Measurements from ENCODE around the gene IPO11. TPM values are rescaled to one million over a fixed set of nuclear protein-coding genes. Genes with fewer than 3 reads are reported as not detected.

Gene IPO11
- total RNA-seq, 1 donor from 2014 or later: 30.3 TPM

GRCh38 chr5:62608529-62609511, 196.3 kb downstream of the IPO11 start:
- Histone ChIP-seq H3K4me3 (no peak overlapping the region), H3K27me3 (ENCODE audit: low read depth) (no peaks in the 10 kb centered on the region), H3K4me1 (no peaks in the 10 kb centered on the region), H3K27ac (replicated peaks) (no peak overlapping the region), H3K9me3 (replicated peaks) (no peaks in the 10 kb centered on the region), H3K36me3 (peaks cover 14% of the 10 kb centered on the region)
- no peak for TF ChIP-seq CTCF (IDR thresholded peaks at IDR 0.05; ENCODE audit: borderline replicate concordance)
- no peak for DNase-seq
- intact Hi-C loops (cut with micrococcal nuclease): no loop called here

GRCh38 chr5:62614355-62614754, 201.8 kb downstream of the IPO11 start:
- Histone ChIP-seq H3K4me1 (no peaks in the 10 kb centered on the region), H3K4me3 (no peak overlapping the region), H3K9me3 (replicated peaks) (no peaks in the 10 kb centered on the region), H3K27ac (replicated peaks) (no peak overlapping the region), H3K27me3 (ENCODE audit: low read depth) (no peaks in the 10 kb centered on the region), H3K36me3 (peaks cover 14% of the 10 kb centered on the region)
- TF ChIP-seq CTCF (IDR thresholded peaks at IDR 0.05; ENCODE audit: borderline replicate concordance): no peak
- intact Hi-C loops (cut with micrococcal nuclease): no loop called here
- DNase-seq: no peak

GRCh38 chr5:62616615-62617277, 204.2 kb downstream of the IPO11 start:
- no peak for DNase-seq
- H3K36me3 ChIP-seq: peaks cover 7% of the 10 kb centered on the region
- H3K4me3 ChIP-seq: no peak overlapping the region
- TF ChIP-seq CTCF (IDR thresholded peaks at IDR 0.05; ENCODE audit: borderline replicate concordance): no peak
- no peak overlapping the region for H3K27ac ChIP-seq (replicated peaks)
- intact Hi-C loops (cut with micrococcal nuclease): no loop called here
- no peaks in the 10 kb centered on the region for H3K4me1 ChIP-seq
- no peaks in the 10 kb centered on the region for H3K27me3 ChIP-seq (ENCODE audit: low read depth)
- H3K9me3 ChIP-seq (replicated peaks): no peaks in the 10 kb centered on the region

- H3K27me3 ChIP-seq (ENCODE audit: low read depth): no peaks in the 10 kb centered on the region
- no peak overlapping the region for H3K4me3 ChIP-seq
- intact Hi-C loops (cut with micrococcal nuclease): no loop called here
These were observed 205.4 kb downstream of the IPO11 start for GRCh38 chr5:62617943-62618342.

GRCh38 chr5:62620761-62621160, 208.2 kb downstream of the IPO11 start:
- no peaks in the 10 kb centered on the region for H3K27me3 ChIP-seq (ENCODE audit: low read depth)
- no peak for DNase-seq
- H3K4me3 ChIP-seq: no peak overlapping the region
- intact Hi-C loops (cut with micrococcal nuclease): no loop called here
- no peaks in the 10 kb centered on the region for H3K9me3 ChIP-seq (replicated peaks)
- H3K4me1 ChIP-seq: no peaks in the 10 kb centered on the region
- H3K36me3 ChIP-seq: no peaks in the 10 kb centered on the region
- TF ChIP-seq CTCF (IDR thresholded peaks at IDR 0.05; ENCODE audit: borderline replicate concordance): no peak
- H3K27ac ChIP-seq (replicated peaks): no peak overlapping the region

More at GRCh38 chr5:62617943-62618342, 205.4 kb downstream of the IPO11 start:
- Histone ChIP-seq H3K27ac (replicated peaks) (no peak overlapping the region), H3K4me1 (no peaks in the 10 kb centered on the region), H3K36me3 (peaks cover 7% of the 10 kb centered on the region), H3K9me3 (replicated peaks) (no peaks in the 10 kb centered on the region)
- DNase-seq: no peak
- TF ChIP-seq CTCF (IDR thresholded peaks at IDR 0.05; ENCODE audit: borderline replicate concordance): no peak
